Osteocyte (in vitro differentiated cells): ENCODE data around the gene KRTAP10-8. TPM values are rescaled to one million over a fixed set of nuclear protein-coding genes. Genes with fewer than 3 reads are reported as not detected.
"Not testable (repeated sequence)": the region's sequence is repeated elsewhere in the genome, so short reads cannot be mapped to it uniquely, and the experiment has no call there.

Experiments
- DNase-seq: peaks from one replicate; pipeline ENCODE4 v3.0.0; 2021; ENCODE audit warnings: mixed read lengths; ENCODE audit not compliant: unreplicated experiment; ENCODE audit errors: extremely low spot score
- H3K27ac Mint-ChIP-seq: one replicate; pipeline ENCODE4 v1.8.0; 2021; ENCODE audit warnings: mild to moderate bottlenecking, mixed read lengths; ENCODE audit not compliant: unreplicated experiment
- H3K27me3 Mint-ChIP-seq: one replicate; pipeline ENCODE4 v1.8.0; 2021; ENCODE audit warnings: mixed read lengths; ENCODE audit not compliant: unreplicated experiment
- H3K36me3 Mint-ChIP-seq: one replicate; pipeline ENCODE4 v1.8.0; 2021; ENCODE audit warnings: mixed read lengths; ENCODE audit not compliant: unreplicated experiment
- H3K4me1 Mint-ChIP-seq: one replicate; pipeline ENCODE4 v1.8.0; 2021; ENCODE audit warnings: mixed read lengths; ENCODE audit not compliant: unreplicated experiment
- H3K4me3 Mint-ChIP-seq: one replicate; pipeline ENCODE4 v1.8.0; 2021; ENCODE audit warnings: mild to moderate bottlenecking, moderate library complexity, mixed read lengths; ENCODE audit not compliant: unreplicated experiment
- H3K9me3 Mint-ChIP-seq: one replicate; pipeline ENCODE4 v1.8.0; 2021; ENCODE audit warnings: mixed read lengths; ENCODE audit not compliant: unreplicated experiment
- CTCF ChIP-seq: fragments of 200-600 bp; sonication (generic); IDR thresholded peaks from 2 replicates; pipeline ENCODE4 v1.5.0; 2021; ENCODE audit warnings: antibody characterized with exemption, mild to moderate bottlenecking, moderate library complexity
- total RNA-seq: library from RNA; stranded (reverse); gene quantifications from 2 replicates; pipeline ENCODE4 v1.2.1, GENCODE V29; 2021

KRTAP10-8 gene
- total RNA-seq, 1 donor from 2014 or later = not detected

- no peak overlapping the region for H3K4me3 Mint-ChIP-seq
- no peaks in the 10 kb centered on the region for H3K36me3 Mint-ChIP-seq
- H3K9me3 Mint-ChIP-seq = no peaks in the 10 kb centered on the region
- no peak for TF ChIP-seq CTCF
- H3K27me3 Mint-ChIP-seq = peaks cover 35% of the 10 kb centered on the region
- DNase-seq = no peak
- H3K27ac Mint-ChIP-seq = no peak overlapping the region
- H3K4me1 Mint-ChIP-seq = peaks cover 3% of the 10 kb centered on the region
These were observed 22.8 kb upstream of the KRTAP10-8 start for GRCh38 chr21:44589094-44589493.

GRCh38 chr21:44589586-44590305, 22.1 kb upstream of the KRTAP10-8 start:
- no peaks in the 10 kb centered on the region for H3K9me3 Mint-ChIP-seq
- peaks cover 35% of the 10 kb centered on the region for H3K27me3 Mint-ChIP-seq
- peaks cover 3% of the 10 kb centered on the region for H3K4me1 Mint-ChIP-seq
- no peak for DNase-seq
- H3K4me3 Mint-ChIP-seq = no peak overlapping the region
- TF ChIP-seq CTCF = no peak
- no peaks in the 10 kb centered on the region for H3K36me3 Mint-ChIP-seq
- no peak overlapping the region for H3K27ac Mint-ChIP-seq

- H3K27ac Mint-ChIP-seq = no peak overlapping the region
- peaks cover 3% of the 10 kb centered on the region for H3K4me1 Mint-ChIP-seq
- H3K4me3 Mint-ChIP-seq = no peak overlapping the region
These were observed 21.6 kb upstream of the KRTAP10-8 start for GRCh38 chr21:44590311-44590721.

GRCh38 chr21:44590897-44591800, 20.7 kb upstream of the KRTAP10-8 start:
- H3K36me3 Mint-ChIP-seq, H3K27ac Mint-ChIP-seq, H3K9me3 Mint-ChIP-seq, H3K4me3 Mint-ChIP-seq, H3K4me1 Mint-ChIP-seq: not testable (repeated sequence)
- peaks cover 32% of the 10 kb centered on the region for H3K27me3 Mint-ChIP-seq
- peak; percentile 74 for DNase-seq

More at GRCh38 chr21:44590311-44590721, 21.6 kb upstream of the KRTAP10-8 start:
- Mint-ChIP-seq H3K27me3 (peaks cover 34% of the 10 kb centered on the region), H3K36me3 (no peaks in the 10 kb centered on the region), H3K9me3 (no peaks in the 10 kb centered on the region)
- no peak for TF ChIP-seq CTCF
- peak; percentile 81 for DNase-seq

- H3K36me3 Mint-ChIP-seq, H3K27ac Mint-ChIP-seq, H3K4me1 Mint-ChIP-seq, H3K4me3 Mint-ChIP-seq, H3K9me3 Mint-ChIP-seq: not testable (repeated sequence)
- peak; percentile 32 for DNase-seq
- peaks cover 32% of the 10 kb centered on the region for H3K27me3 Mint-ChIP-seq
These were observed 20.1 kb upstream of the KRTAP10-8 start for GRCh38 chr21:44591801-44592130.
